HTR-8/SVneo (cell line): ENCODE data around the gene PIM3.
A peak's percentile ranks its signal among the peaks of the same experiment; 100 is the strongest.
"Not testable (repeated sequence)": the region's sequence is repeated elsewhere in the genome, so short reads cannot be mapped to it uniquely, and the experiment has no call there.

Source experiments
- DNase-seq: peaks from one replicate; pipeline ENCODE4 v3.0.0; 2011; ENCODE audit warnings: low spot score, mixed read lengths; ENCODE audit not compliant: insufficient read length
- FAIRE-seq: peaks from 2 replicates; lab custom pipeline; 2011; peaks lifted over from hg19 to GRCh38; lab: Jason Lieb, UNC

PIM3 gene

GRCh38 chr22:49941507-49942316 is 18.9 kb upstream of the PIM3 start:
- DNase-seq (no peak), FAIRE-seq (no peak)

GRCh38 chr22:49942565-49943404 is 17.8 kb upstream of the PIM3 start:
- DNase-seq, result no peak
- peak; percentile 48 for FAIRE-seq

GRCh38 chr22:49943405-49943765 is 17.2 kb upstream of the PIM3 start:
- no peak for DNase-seq
- no peak for FAIRE-seq

GRCh38 chr22:49943771-49944398 is 16.7 kb upstream of the PIM3 start:
- FAIRE-seq (no peak), DNase-seq (no peak)

GRCh38 chr22:49944399-49944891 is 16.1 kb upstream of the PIM3 start:
- DNase-seq, result no peak
- FAIRE-seq, result no peak

- FAIRE-seq, result not testable (repeated sequence)
Measured at GRCh38 chr22:49945042-49945794, 15.4 kb upstream of the PIM3 start.

GRCh38 chr22:49946612-49947295 is 13.8 kb upstream of the PIM3 start:
- DNase-seq (no peak), FAIRE-seq (no peak)

More at GRCh38 chr22:49945042-49945794, 15.4 kb upstream of the PIM3 start:
- DNase-seq, result not testable (repeated sequence)

- DNase-seq, result no peak
- FAIRE-seq, result no peak
Measured at GRCh38 chr22:49947296-49947622, 13.3 kb upstream of the PIM3 start.

- DNase-seq (no peak), FAIRE-seq (no peak)
Measured at GRCh38 chr22:49948116-49948957, 12.2 kb upstream of the PIM3 start.

- DNase-seq (no peak), FAIRE-seq (no peak)
Measured at GRCh38 chr22:49948958-49949913, 11.3 kb upstream of the PIM3 start.

GRCh38 chr22:49949914-49950292 is 10.7 kb upstream of the PIM3 start:
- FAIRE-seq (no peak), DNase-seq (no peak)

GRCh38 chr22:49950396-49950994 is 10.1 kb upstream of the PIM3 start:
- FAIRE-seq, result no peak

GRCh38 chr22:49951000-49951677 is 9.4 kb upstream of the PIM3 start:
- FAIRE-seq, result no peak

More at GRCh38 chr22:49950396-49950994, 10.1 kb upstream of the PIM3 start:
- no peak for DNase-seq

GRCh38 chr22:49951678-49951985 is 8.9 kb upstream of the PIM3 start:
- peak; percentile 38 for FAIRE-seq
- DNase-seq, result no peak

More at GRCh38 chr22:49951000-49951677, 9.4 kb upstream of the PIM3 start:
- DNase-seq, result no peak

- FAIRE-seq, result peak; percentile 98
- peak; percentile 73 for DNase-seq
Measured at GRCh38 chr22:49951986-49952896, 8.3 kb upstream of the PIM3 start.
